Endothelial cell (in vitro differentiated cells): ENCODE measurements around the gene E2F6. TPM values are rescaled to one million over a fixed set of nuclear protein-coding genes. Genes with fewer than 3 reads are reported as not detected.

ENCODE experiments used
- DNase-seq: peaks from one replicate; pipeline ENCODE4 v3.0.0; 2021; ENCODE audit warnings: low spot score
- H3K27ac Mint-ChIP-seq: one replicate; pipeline ENCODE4 v1.8.0; 2021; ENCODE audit warnings: mixed read lengths, inconsistent platforms; ENCODE audit not compliant: unreplicated experiment
- H3K27me3 Mint-ChIP-seq: one replicate; pipeline ENCODE4 v1.8.0; 2021; ENCODE audit warnings: mild to moderate bottlenecking, moderate library complexity, mixed read lengths, inconsistent platforms; ENCODE audit not compliant: unreplicated experiment
- H3K36me3 Mint-ChIP-seq: one replicate; pipeline ENCODE4 v1.8.0; 2021; ENCODE audit warnings: mild to moderate bottlenecking, low read depth, mixed read lengths, inconsistent platforms; ENCODE audit not compliant: unreplicated experiment
- H3K4me1 Mint-ChIP-seq: one replicate; pipeline ENCODE4 v1.8.0; 2021; ENCODE audit warnings: mild to moderate bottlenecking, mixed read lengths, inconsistent platforms; ENCODE audit not compliant: unreplicated experiment
- H3K4me3 Mint-ChIP-seq: one replicate; pipeline ENCODE4 v1.8.0; 2021; ENCODE audit warnings: mild to moderate bottlenecking, mixed read lengths, inconsistent platforms; ENCODE audit not compliant: unreplicated experiment
- H3K9me3 Mint-ChIP-seq: one replicate; pipeline ENCODE4 v1.8.0; 2021; ENCODE audit warnings: mixed read lengths, inconsistent platforms; ENCODE audit not compliant: unreplicated experiment
- CTCF ChIP-seq: fragments of 200-600 bp; sonication (generic); IDR thresholded peaks from one replicate; pipeline ENCODE4 v1.5.0; 2021; ENCODE audit warnings: antibody characterized with exemption; ENCODE audit not compliant: unreplicated experiment
- total RNA-seq: library from RNA; stranded (reverse); fragmentation: NEBNext Ultra II Directional; extraction: Animal tissue kit (Norgen Biotek cat#: 25700); gene quantifications from one replicate; pipeline ENCODE4 v1.2.1, GENCODE V29; 2021; ENCODE audit not compliant: unreplicated experiment

E2F6 gene
- total RNA-seq, 1 donor from 2014 or later, result 20.4 TPM

GRCh38 chr2:11466307-11467128 lies 557 bp upstream of the E2F6 start:
- Mint-ChIP-seq H3K27ac (peak overlapping the region; percentile 65), H3K9me3 (no peaks in the 10 kb centered on the region), H3K27me3 (peaks cover 6% of the 10 kb centered on the region), H3K36me3 (peaks cover 22% of the 10 kb centered on the region), H3K4me1 (peaks cover 28% of the 10 kb centered on the region), H3K4me3 (peak overlapping the region; percentile 94)
- TF ChIP-seq CTCF, result no peak
- DNase-seq, result no peak

DNA sequence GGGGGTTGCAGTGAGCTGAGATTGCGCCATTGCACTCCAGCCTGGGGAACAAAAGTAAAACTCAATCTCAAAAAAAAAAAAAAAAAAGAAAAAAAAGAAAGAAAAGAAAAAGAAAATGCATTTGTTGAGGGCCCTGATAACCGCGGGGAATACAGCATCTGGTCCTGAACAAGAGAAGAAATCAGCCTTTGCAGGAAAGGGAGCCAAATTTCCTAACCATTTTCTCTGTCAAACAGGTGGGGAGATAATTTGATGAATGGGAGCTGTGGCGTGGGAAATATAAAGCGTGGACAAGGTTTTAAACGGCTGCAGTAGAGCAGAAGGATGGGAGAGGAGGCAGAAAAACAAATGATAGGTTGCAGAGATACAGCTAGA lies 864 bp downstream of the E2F6 start:
- TF ChIP-seq CTCF, result no peak
- H3K27me3 Mint-ChIP-seq, result peaks cover 6% of the 10 kb centered on the region
- H3K4me1 Mint-ChIP-seq, result peaks cover 28% of the 10 kb centered on the region
- peak overlapping the region; percentile 68 for H3K27ac Mint-ChIP-seq
- peak overlapping the region; percentile 94 for H3K4me3 Mint-ChIP-seq
- peaks cover 19% of the 10 kb centered on the region for H3K36me3 Mint-ChIP-seq
- no peaks in the 10 kb centered on the region for H3K9me3 Mint-ChIP-seq
- no peak for DNase-seq

DNA sequence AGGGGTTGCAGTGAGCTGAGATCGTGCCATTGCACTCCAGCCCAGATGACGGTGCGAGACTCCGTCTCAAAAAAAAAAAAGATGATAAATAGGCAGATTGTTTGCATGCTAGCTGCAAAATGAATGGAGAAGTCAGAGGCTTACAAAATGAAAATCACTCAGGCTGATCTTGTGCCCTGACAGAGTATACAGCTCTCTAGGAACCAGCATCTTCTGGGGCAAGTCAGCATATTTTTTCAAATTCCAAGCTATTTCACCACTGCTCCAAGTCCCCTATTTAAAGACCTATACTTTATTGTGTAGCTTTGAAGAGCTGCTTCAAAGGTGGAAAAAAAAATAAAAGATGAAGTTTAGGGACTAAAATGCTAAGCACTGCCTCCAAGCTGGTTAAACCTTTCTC lies 6.1 kb downstream of the E2F6 start:
- Mint-ChIP-seq H3K4me3 (no peak overlapping the region), H3K9me3 (no peaks in the 10 kb centered on the region), H3K4me1 (peaks cover 29% of the 10 kb centered on the region), H3K27me3 (peaks cover 2% of the 10 kb centered on the region), H3K36me3 (peaks cover 24% of the 10 kb centered on the region), H3K27ac (no peak overlapping the region)
- TF ChIP-seq CTCF, result no peak
- no peak for DNase-seq

GRCh38 chr2:11458753-11459152 lies 7.2 kb downstream of the E2F6 start:
- H3K36me3 Mint-ChIP-seq, result peaks cover 17% of the 10 kb centered on the region
- peaks cover 1% of the 10 kb centered on the region for H3K27me3 Mint-ChIP-seq
- TF ChIP-seq CTCF, result no peak
- no peak overlapping the region for H3K27ac Mint-ChIP-seq
- peaks cover 20% of the 10 kb centered on the region for H3K4me1 Mint-ChIP-seq
- no peaks in the 10 kb centered on the region for H3K9me3 Mint-ChIP-seq
- DNase-seq, result no peak
- H3K4me3 Mint-ChIP-seq, result no peak overlapping the region

DNA sequence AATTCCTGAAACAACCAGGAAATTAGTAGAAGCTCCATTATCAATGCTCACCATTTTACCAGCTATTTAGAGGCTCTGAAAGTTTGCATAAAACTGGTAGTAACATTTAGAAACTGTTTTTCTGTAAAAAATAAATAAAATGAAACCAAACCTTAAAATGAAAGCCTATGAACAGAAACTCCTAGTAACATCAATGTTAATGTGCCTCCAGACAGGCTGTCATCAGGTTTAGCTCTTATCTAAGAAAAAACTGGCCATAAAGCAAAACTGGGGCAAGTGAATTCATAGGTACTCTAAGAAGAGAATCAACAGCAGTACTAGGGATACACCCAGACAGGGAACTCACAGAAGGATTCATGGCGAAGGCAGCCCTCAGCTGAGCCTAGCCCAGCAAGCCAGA lies 8.0 kb downstream of the E2F6 start:
- Mint-ChIP-seq H3K27me3 (peaks cover 1% of the 10 kb centered on the region), H3K4me1 (peaks cover 17% of the 10 kb centered on the region), H3K27ac (no peak overlapping the region), H3K9me3 (no peaks in the 10 kb centered on the region), H3K4me3 (no peak overlapping the region), H3K36me3 (peaks cover 14% of the 10 kb centered on the region)
- no peak for DNase-seq
- no peak for TF ChIP-seq CTCF
